GM12892 (cell line): ENCODE measurements around the gene COG6.

Experiments used
- POLR2A ChIP-seq: IDR thresholded peaks from 2 replicates; pipeline ENCODE4 v1.6.1; 2011; ENCODE audit warnings: low read depth, low read length, control low read depth
- POLR2AphosphoS5 ChIP-seq: IDR thresholded peaks from 2 replicates; pipeline ENCODE4 v1.6.1; 2011; ENCODE audit warnings: low read depth, low read length, control low read depth

DNA sequence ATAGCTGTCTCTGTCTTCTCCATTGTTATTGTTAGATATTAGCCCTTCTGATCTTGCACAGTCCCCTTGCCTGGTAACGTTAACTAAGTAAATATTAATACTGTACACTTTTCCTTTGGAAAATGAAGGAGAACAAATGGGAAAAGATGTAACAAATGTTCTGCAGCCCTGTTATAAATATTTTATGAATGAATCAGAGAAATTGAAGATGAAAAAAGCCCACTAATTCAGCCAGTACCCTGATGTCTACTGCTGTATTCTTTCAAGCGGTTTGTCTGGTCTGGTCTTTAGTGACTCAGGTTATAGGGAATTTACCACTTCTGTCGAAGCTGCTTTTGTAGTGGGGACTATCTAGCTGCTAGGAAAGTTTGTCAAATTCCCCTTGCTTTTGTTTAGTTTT lies 121.0 kb downstream of the COG6 start:
- TF ChIP-seq POLR2AphosphoS5: no peak
- no peak for TF ChIP-seq POLR2A
